H9 (cell line): ENCODE results near the gene ANKZF1. TPM values are rescaled to one million over a fixed set of nuclear protein-coding genes. Genes with fewer than 3 reads are reported as not detected.
A peak's percentile ranks its signal among the peaks of the same experiment; 100 is the strongest.

Experiments
- DNase-seq: peaks from one replicate; pipeline ENCODE4 v3.0.0-alpha.2; 2017
- H2AFZ ChIP-seq: one replicate; pipeline ENCODE4 v1.6.1; 2013; ENCODE audit warnings: mild to moderate bottlenecking, low read length, control low read depth, moderate library complexity
- H2AK5ac ChIP-seq: 2 replicates; pipeline ENCODE4 v1.6.1; 2013; ENCODE audit warnings: low read length, control low read depth, mixed read lengths; ENCODE audit not compliant: insufficient read length
- H2BK120ac ChIP-seq: one replicate; pipeline ENCODE4 v1.6.1; 2013; ENCODE audit warnings: low read depth, mild to moderate bottlenecking, low read length, control low read depth, inconsistent platforms; ENCODE audit not compliant: poor library complexity, severe bottlenecking
- H2BK12ac ChIP-seq: 2 replicates; pipeline ENCODE4 v1.6.1; 2013; ENCODE audit warnings: low read length, control low read depth, mixed read lengths, low read depth; ENCODE audit not compliant: insufficient read length
- H2BK15ac ChIP-seq: 2 replicates; pipeline ENCODE4 v1.6.1; 2013; ENCODE audit warnings: low read depth, low read length, control low read depth
- H2BK20ac ChIP-seq: one replicate; pipeline ENCODE4 v1.6.1; 2013; ENCODE audit warnings: low read depth, mild to moderate bottlenecking, low read length, control low read depth, inconsistent platforms; ENCODE audit not compliant: poor library complexity, severe bottlenecking
- H2BK5ac ChIP-seq: 2 replicates; pipeline ENCODE4 v1.6.1; 2013; ENCODE audit warnings: low read length, control low read depth, mixed read lengths; ENCODE audit not compliant: insufficient read length
- H3K14ac ChIP-seq: 2 replicates; pipeline ENCODE4 v1.6.1; 2013; ENCODE audit warnings: low read length, control low read depth; ENCODE audit not compliant: insufficient read depth
- H3K18ac ChIP-seq: 2 replicates; pipeline ENCODE4 v1.6.1; 2013; ENCODE audit warnings: low read depth, mild to moderate bottlenecking, mixed read lengths, low read length, control low read depth; ENCODE audit not compliant: insufficient read length
- H3K23ac ChIP-seq: 2 replicates; pipeline ENCODE4 v1.6.1; 2013; ENCODE audit warnings: low read length, control low read depth, mixed read lengths, low read depth; ENCODE audit not compliant: insufficient read length
- H3K23me2 ChIP-seq: 2 replicates; pipeline ENCODE4 v1.6.1; 2013; ENCODE audit warnings: low read depth, mild to moderate bottlenecking, mixed read lengths, low read length, control low read depth; ENCODE audit not compliant: insufficient read length, poor library complexity, severe bottlenecking
- H3K27ac ChIP-seq: 2 replicates; pipeline ENCODE4 v1.5.1; 2013; ENCODE audit warnings: low read length, control low read depth, mixed read lengths, low read depth; ENCODE audit not compliant: insufficient read length
- H3K27me3 ChIP-seq: 2 replicates; pipeline ENCODE4 v1.6.1; 2013; ENCODE audit warnings: low read length, control low read depth, inconsistent platforms; ENCODE audit not compliant: insufficient read depth
- H3K4ac ChIP-seq: 2 replicates; pipeline ENCODE4 v1.6.1; 2013; ENCODE audit warnings: low read depth, mild to moderate bottlenecking, control low read depth, inconsistent platforms, low read length, moderate library complexity
- H3K4me1 ChIP-seq: 2 replicates; pipeline ENCODE4 v1.6.1; 2013; ENCODE audit warnings: low read length, control low read depth, inconsistent platforms; ENCODE audit not compliant: insufficient read depth
- H3K4me2 ChIP-seq: 2 replicates; pipeline ENCODE4 v1.6.1; 2013; ENCODE audit warnings: low read length, control low read depth, mixed read lengths; ENCODE audit not compliant: insufficient read length, insufficient read depth
- H3K56ac ChIP-seq: 2 replicates; pipeline ENCODE4 v1.6.1; 2013; ENCODE audit warnings: low read depth, mild to moderate bottlenecking, mixed read lengths, low read length, control low read depth; ENCODE audit not compliant: insufficient read length
- H3K79me1 ChIP-seq: 2 replicates; pipeline ENCODE4 v1.6.1; 2013; ENCODE audit warnings: low read depth, mild to moderate bottlenecking, moderate library complexity, low read length, control low read depth, inconsistent platforms; ENCODE audit not compliant: insufficient read depth, poor library complexity, severe bottlenecking
- H3K79me2 ChIP-seq: 2 replicates; pipeline ENCODE4 v1.6.1; 2013; ENCODE audit warnings: low read length, control low read depth, inconsistent platforms; ENCODE audit not compliant: insufficient read depth
- H3K9ac ChIP-seq: 2 replicates; pipeline ENCODE4 v1.6.1; 2013; ENCODE audit warnings: low read length, control low read depth, mixed read lengths; ENCODE audit not compliant: insufficient read length; ENCODE audit errors: extremely low read depth
- H3K9me3 ChIP-seq: one replicate; pipeline ENCODE4 v1.6.1; 2013; ENCODE audit warnings: low read depth, low read length, inconsistent platforms; ENCODE audit not compliant: control insufficient read depth
- H3T11ph ChIP-seq: one replicate; pipeline ENCODE4 v1.6.1; 2013; ENCODE audit warnings: mild to moderate bottlenecking, low read length, control low read depth, inconsistent platforms
- H4K20me1 ChIP-seq: one replicate; pipeline ENCODE4 v1.6.1; 2013; ENCODE audit not compliant: control insufficient read depth, insufficient read length, insufficient read depth
- H4K5ac ChIP-seq: 2 replicates; pipeline ENCODE4 v1.6.1; 2013; ENCODE audit warnings: low read depth, mild to moderate bottlenecking, mixed read lengths, low read length, control low read depth; ENCODE audit not compliant: insufficient read length
- H4K8ac ChIP-seq: replicated peaks from 2 replicates; pipeline ENCODE4 v1.6.1; 2013; ENCODE audit warnings: low read length, control low read depth, mixed read lengths, low read depth; ENCODE audit not compliant: insufficient read length
- H4K91ac ChIP-seq: 2 replicates; pipeline ENCODE4 v1.6.1; 2013; ENCODE audit warnings: low read depth, mild to moderate bottlenecking, moderate library complexity, mixed read lengths, low read length, control low read depth; ENCODE audit not compliant: insufficient read length
- H3K27ac Mint-ChIP-seq, 3 experiments: 2 replicates in 2 of 3; 3 replicates in 1 of 3; pipeline ENCODE4 v1.8.0; 2020 to 2021; ENCODE audit warnings: mixed read lengths in 3 of 3, mild to moderate bottlenecking in 1 of 3, moderate library complexity in 1 of 3
- H3K27me3 Mint-ChIP-seq: 2 replicates; pipeline ENCODE4 v1.8.0; 2021; ENCODE audit warnings: low read depth, mild to moderate bottlenecking, moderate library complexity, mixed read lengths
- H3K36me3 Mint-ChIP-seq, 3 experiments: 2 replicates in 2 of 3; 3 replicates in 1 of 3; pipeline ENCODE4 v1.8.0; 2020 to 2021; ENCODE audit warnings: low read depth in 3 of 3, mixed read lengths in 3 of 3; ENCODE audit not compliant: insufficient read depth in 1 of 3
- H3K4me1 Mint-ChIP-seq, 2 experiments: 2 replicates each; pipeline ENCODE4 v1.8.0; 2020; ENCODE audit warnings: mixed read lengths in 2 of 2
- H3K4me3 Mint-ChIP-seq, 2 experiments: 2 replicates in 1 of 2; 3 replicates in 1 of 2; pipeline ENCODE4 v1.8.0; 2020 to 2021; ENCODE audit warnings: mild to moderate bottlenecking in 2 of 2, mixed read lengths in 2 of 2, moderate library complexity in 1 of 2
- H3K9me3 Mint-ChIP-seq, 2 experiments: 2 replicates in 1 of 2; 3 replicates in 1 of 2; pipeline ENCODE4 v1.8.0; 2020; ENCODE audit warnings: mild to moderate bottlenecking in 2 of 2, mixed read lengths in 2 of 2, moderate library complexity in 1 of 2
- WGBS: extraction: QIAGEN DNeasy Blood & Tissue Kit; methylation state at CpG from one replicate; pipeline ENCODE4 v1.1.7; 2013; ENCODE audit warnings: missing lambda C conversion rate, low lambda C conversion rate, mixed read lengths; ENCODE audit not compliant: insufficient read length; ENCODE audit errors: extremely low coverage; 5-methylcytosine and 5-hydroxymethylcytosine counted together
- long read RNA-seq: library from polyadenylated mRNA; unstranded; transcript quantifications from one replicate; pipeline ENCODE4 v2.0.0, GENCODE V29; 2020
- total RNA-seq: library from RNA; stranded (reverse); gene quantifications from 2 replicates; pipeline ENCODE4 v1.2.1, GENCODE V29; 2021
- TF ChIP-seq, protein P1 (sequence below): fragments of 200-600 bp; sonication (generic); conservative IDR thresholded peaks from 3 replicates; pipeline ENCODE4 v1.8.0; 2021; ENCODE audit warnings: antibody characterized with exemption, mild to moderate bottlenecking

The ANKZF1 gene, protein sequence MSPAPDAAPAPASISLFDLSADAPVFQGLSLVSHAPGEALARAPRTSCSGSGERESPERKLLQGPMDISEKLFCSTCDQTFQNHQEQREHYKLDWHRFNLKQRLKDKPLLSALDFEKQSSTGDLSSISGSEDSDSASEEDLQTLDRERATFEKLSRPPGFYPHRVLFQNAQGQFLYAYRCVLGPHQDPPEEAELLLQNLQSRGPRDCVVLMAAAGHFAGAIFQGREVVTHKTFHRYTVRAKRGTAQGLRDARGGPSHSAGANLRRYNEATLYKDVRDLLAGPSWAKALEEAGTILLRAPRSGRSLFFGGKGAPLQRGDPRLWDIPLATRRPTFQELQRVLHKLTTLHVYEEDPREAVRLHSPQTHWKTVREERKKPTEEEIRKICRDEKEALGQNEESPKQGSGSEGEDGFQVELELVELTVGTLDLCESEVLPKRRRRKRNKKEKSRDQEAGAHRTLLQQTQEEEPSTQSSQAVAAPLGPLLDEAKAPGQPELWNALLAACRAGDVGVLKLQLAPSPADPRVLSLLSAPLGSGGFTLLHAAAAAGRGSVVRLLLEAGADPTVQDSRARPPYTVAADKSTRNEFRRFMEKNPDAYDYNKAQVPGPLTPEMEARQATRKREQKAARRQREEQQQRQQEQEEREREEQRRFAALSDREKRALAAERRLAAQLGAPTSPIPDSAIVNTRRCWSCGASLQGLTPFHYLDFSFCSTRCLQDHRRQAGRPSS
- 45.9 and 55.4 TPM in 2 replicates for total RNA-seq
- long read RNA-seq, transcript ANKZF1-201 (14 exons, 2,579 nt) = major isoform, 117 of 238 reads
- long read RNA-seq, partial matches to known transcripts = 26 of 238 reads
- long read RNA-seq, other reads (novel, unspliced or antisense) = 90 of 238 reads

DNA sequence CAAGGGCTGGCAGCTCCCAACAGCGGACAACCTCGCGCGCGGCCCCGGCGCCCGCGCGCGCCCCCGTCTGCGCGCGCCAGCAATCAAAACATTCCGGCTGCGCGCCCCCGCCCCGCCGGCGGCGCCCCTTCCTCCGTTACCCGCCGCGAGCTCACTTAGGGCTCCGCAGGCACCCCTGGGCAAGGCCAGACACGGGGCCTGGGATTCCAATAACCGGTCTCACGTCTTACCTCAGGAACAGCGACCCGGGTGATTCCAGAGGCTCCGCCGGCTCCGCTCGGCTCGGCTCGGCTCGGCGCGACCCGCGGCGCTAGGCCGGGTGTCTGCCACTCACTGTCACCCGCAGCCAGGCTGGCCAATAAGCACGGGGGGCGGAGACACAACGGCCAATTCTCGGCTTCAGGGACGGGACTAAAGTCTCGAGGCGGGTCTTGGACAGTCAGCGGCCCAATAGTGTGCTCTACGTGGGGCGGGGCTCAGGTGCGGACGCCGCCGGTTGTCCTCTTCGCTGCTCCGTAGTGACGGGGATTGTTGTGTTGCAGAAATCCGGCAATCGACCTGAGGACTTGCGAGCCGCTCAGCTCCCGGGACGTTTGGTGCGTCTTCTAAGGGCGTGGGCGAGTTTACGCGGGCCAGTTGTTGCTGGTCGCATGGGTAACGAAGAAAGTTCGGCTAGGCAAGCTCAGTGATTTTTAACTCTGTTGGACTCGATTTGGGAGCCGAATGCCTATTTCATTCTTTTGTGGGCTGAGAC, at the start of gene ANKZF1, which contains the start of gene ATG9A:
Gene ANKZF1 (plus strand): TSS at position 502 of the 754 bp plus-strand sequence. CDS start 452 bp downstream, outside the sequence.
Gene ATG9A (minus strand): TSS at position 332 of the 754 bp plus-strand sequence. CDS start 1,612 bp downstream, outside the sequence.
- Histone ChIP-seq H3K4ac (no peak within 1 kb of the TSS), H3K79me1 (no peaks in the 10 kb centered on the region), H3T11ph (no peak within 1 kb of the TSS), H2AFZ (no peak within 1 kb of the TSS), H3K23ac (no peak within 1 kb of the TSS), H3K14ac (peak within 1 kb of the TSS; percentile 10; the same call in 1 of the 2 replicates), H3K9ac (peak within 1 kb of the TSS; percentile 79), H2BK120ac (no peak within 1 kb of the TSS), H4K20me1 (no peaks in the 10 kb centered on the region), H3K4me2 (peak within 1 kb of the TSS; percentile 77), H2AK5ac (no peak within 1 kb of the TSS), H4K8ac (no peak within 1 kb of the TSS), H3K4me1 (no peaks in the 10 kb centered on the region), H4K5ac (no peak within 1 kb of the TSS), H2BK20ac (no peak within 1 kb of the TSS), H3K18ac (no peak within 1 kb of the TSS), H3K79me2 (0 out of 2 replicates have a peak, but pooled peaks cover 2% of the 10 kb centered on the region), H2BK5ac (no peak within 1 kb of the TSS), H2BK15ac (no peak within 1 kb of the TSS), H3K23me2 (no peaks in the 10 kb centered on the region), H3K27me3 (no peaks in the 10 kb centered on the region), H4K91ac (no peak within 1 kb of the TSS), H3K27ac (peak within 1 kb of the TSS; percentile 29), H3K56ac (no peak within 1 kb of the TSS), H3K9me3 (no peaks in the 10 kb centered on the region), H2BK12ac (no peak within 1 kb of the TSS)
- no CpG with 5 or more reads among the region's 80 CpGs for WGBS
- H3K4me1 Mint-ChIP-seq = peaks cover 11% of the 10 kb centered on the region in 2 experiments
- peak; percentile 100 for DNase-seq
- no peaks in the 10 kb centered on the region; a peak in 1 of 5 replicates for H3K9me3 Mint-ChIP-seq
- peak within 1 kb of the TSS; percentile 99 to 100 (median 99) for H3K27ac Mint-ChIP-seq
- peak within 1 kb of the TSS; percentile 96 to 99 for H3K4me3 Mint-ChIP-seq
- TF ChIP-seq, protein P1, sequence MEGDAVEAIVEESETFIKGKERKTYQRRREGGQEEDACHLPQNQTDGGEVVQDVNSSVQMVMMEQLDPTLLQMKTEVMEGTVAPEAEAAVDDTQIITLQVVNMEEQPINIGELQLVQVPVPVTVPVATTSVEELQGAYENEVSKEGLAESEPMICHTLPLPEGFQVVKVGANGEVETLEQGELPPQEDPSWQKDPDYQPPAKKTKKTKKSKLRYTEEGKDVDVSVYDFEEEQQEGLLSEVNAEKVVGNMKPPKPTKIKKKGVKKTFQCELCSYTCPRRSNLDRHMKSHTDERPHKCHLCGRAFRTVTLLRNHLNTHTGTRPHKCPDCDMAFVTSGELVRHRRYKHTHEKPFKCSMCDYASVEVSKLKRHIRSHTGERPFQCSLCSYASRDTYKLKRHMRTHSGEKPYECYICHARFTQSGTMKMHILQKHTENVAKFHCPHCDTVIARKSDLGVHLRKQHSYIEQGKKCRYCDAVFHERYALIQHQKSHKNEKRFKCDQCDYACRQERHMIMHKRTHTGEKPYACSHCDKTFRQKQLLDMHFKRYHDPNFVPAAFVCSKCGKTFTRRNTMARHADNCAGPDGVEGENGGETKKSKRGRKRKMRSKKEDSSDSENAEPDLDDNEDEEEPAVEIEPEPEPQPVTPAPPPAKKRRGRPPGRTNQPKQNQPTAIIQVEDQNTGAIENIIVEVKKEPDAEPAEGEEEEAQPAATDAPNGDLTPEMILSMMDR = no peak
- peaks cover 23 to 54% (median 48%) of the 10 kb centered on the region in 3 experiments for H3K36me3 Mint-ChIP-seq
- no peaks in the 10 kb centered on the region for H3K27me3 Mint-ChIP-seq
